ENCODE data around the gene GCN1. TPM values are rescaled to one million over a fixed set of nuclear protein-coding genes. Genes with fewer than 3 reads are reported as not detected.
"Not testable (repeated sequence)": the region's sequence is repeated elsewhere in the genome, so short reads cannot be mapped to it uniquely, and the experiment has no call there.

GCN1 gene
- total RNA-seq, 2 experiments from 2014 or later: 130 to 137 TPM

DNA sequence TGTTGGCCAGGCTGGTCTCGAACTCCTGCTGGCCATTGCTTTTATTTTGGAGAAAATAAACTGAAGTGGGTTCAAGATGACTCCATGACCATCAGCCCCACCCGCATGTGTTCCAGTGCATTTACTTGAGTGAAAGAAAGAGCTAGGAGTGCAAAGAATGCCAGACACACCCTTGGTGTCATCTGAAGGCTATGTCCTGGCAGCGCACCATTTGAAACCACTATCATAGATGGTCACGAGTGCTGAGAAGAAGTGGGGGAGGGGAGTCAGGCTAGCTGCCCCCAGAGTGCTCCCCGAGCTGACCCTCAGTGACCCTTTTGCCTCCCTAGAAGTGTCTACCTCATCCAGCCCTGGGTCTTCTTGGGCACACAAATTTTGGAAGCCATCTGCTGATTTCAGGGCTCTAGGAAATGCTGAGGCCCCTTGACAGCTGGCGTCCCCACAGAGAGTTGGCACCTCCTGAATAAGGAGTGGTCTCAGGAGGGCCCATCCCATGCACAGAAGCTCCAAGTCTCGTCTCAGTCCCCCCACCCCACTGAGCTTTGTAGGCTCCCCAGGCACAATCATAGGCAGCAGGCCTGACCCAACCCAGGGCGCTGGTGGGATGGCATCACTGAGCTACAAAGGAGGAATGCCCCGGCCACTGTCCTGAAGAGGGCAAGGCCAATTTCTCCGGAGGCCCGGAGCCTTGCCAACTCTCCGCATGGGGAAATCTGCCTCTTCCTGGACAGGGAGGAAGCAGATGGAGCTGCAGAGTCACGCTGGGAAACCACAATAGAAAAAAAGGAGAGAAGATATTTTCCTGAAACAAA, 43.1 kb upstream of the GCN1 start:
- H3K27me3 Mint-ChIP-seq: no peaks in the 10 kb centered on the region
- ATAC-seq (no peak), DNase-seq (no peak)
- POLR2A ChIA-PET: interaction anchor here (0.7 to 7.8 kb wide), 9 partner anchors 9 to 54 kb away, joined by 3 to 82 read pairs (median 4); partner anchors contain the start of genes PXN, RNU4-1, RNU4-2 and RPLP0
- peaks cover 68% of the 10 kb centered on the region for H3K4me1 Mint-ChIP-seq (ENCODE audit: low read depth)
- no peak for TF ChIP-seq CTCF (IDR thresholded peaks at IDR 0.05)
- intact Hi-C loops (cut with micrococcal nuclease): no loop called here
- CTCF ChIA-PET: interaction anchor here (1.1 to 7.1 kb wide), 5 partner anchors 10 to 36 kb away, joined by 3 to 65 read pairs (median 22); partner anchors contain the start of genes PXN and RPLP0
- no peaks in the 10 kb centered on the region for H3K36me3 Mint-ChIP-seq (ENCODE audit: low read depth)
- H3K9me3 Mint-ChIP-seq: no peaks in the 10 kb centered on the region
- no peak overlapping the region for H3K4me3 Mint-ChIP-seq
- no peak overlapping the region for H3K27ac Mint-ChIP-seq

DNA sequence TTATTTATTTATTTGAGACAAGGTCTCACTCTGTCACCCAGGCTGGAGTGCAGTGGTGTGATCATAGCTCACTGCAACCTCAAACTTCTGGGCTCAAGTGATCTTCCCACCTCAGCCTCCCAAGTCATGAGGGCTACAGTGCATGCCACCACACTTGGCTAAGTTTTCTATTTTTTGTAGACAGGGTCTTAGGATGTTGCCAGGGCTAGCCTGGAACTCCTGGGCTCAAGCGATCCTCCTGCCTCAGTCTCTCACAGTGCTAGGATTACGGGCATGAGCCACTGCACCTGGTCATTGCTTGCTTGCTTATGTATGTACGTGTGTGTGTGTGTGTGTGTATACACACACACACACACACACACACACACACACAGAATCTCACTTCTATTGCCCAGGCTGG, 42.3 kb upstream of the GCN1 start:
- ChIA-PET POLR2A (interaction anchor here (1.2 to 7.8 kb wide), 5 partner anchors 9 to 55 kb away, joined by 4 to 82 read pairs (median 5); partner anchors contain the start of genes RNU4-1, RNU4-2 and RPLP0), CTCF (interaction anchor here (0.8 to 7.1 kb wide), 8 partner anchors 10 to 54 kb away, joined by 3 to 65 read pairs (median 6); partner anchors contain the start of genes PXN and RNU4-2)
- H3K4me3 Mint-ChIP-seq; DNase-seq; intact Hi-C loops (cut with micrococcal nuclease); H3K27me3 Mint-ChIP-seq; ATAC-seq; H3K36me3 Mint-ChIP-seq (ENCODE audit: low read depth); H3K9me3 Mint-ChIP-seq; H3K27ac Mint-ChIP-seq: not testable (repeated sequence)
- peaks cover 70% of the 10 kb centered on the region for H3K4me1 Mint-ChIP-seq (ENCODE audit: low read depth)

- Mint-ChIP-seq H3K4me3 (no peak overlapping the region), H3K36me3 (ENCODE audit: low read depth) (no peaks in the 10 kb centered on the region), H3K27ac (peak overlapping the region; percentile 7), H3K9me3 (no peaks in the 10 kb centered on the region), H3K27me3 (no peaks in the 10 kb centered on the region), H3K4me1 (ENCODE audit: low read depth) (peaks cover 70% of the 10 kb centered on the region)
- POLR2A ChIA-PET: interaction anchor here (0.7 to 7.8 kb wide), 5 partner anchors 12 to 56 kb away, joined by 3 to 82 read pairs (median 3); partner anchors contain the start of genes RNU4-1 and RNU4-2
- ATAC-seq: no peak
- peak; percentile 20 for DNase-seq
- intact Hi-C loops (cut with micrococcal nuclease): no loop called here
- no peak for TF ChIP-seq CTCF (IDR thresholded peaks at IDR 0.05)
- CTCF ChIA-PET: interaction anchor here (0.8 to 7.1 kb wide), 14 partner anchors 8 to 55 kb away, joined by 3 to 65 read pairs (median 5); partner anchors contain the start of genes PXN, RNU4-2 and RPLP0
Observed at GRCh38 chr12:120235369-120236323, 41.1 kb upstream of the GCN1 start.

- H3K27me3 Mint-ChIP-seq: no peaks in the 10 kb centered on the region
- H3K36me3 Mint-ChIP-seq (ENCODE audit: low read depth): no peaks in the 10 kb centered on the region
- H3K4me1 Mint-ChIP-seq (ENCODE audit: low read depth): peaks cover 70% of the 10 kb centered on the region
- CTCF ChIA-PET: interaction anchor here (0.9 to 7.1 kb wide), 11 partner anchors 8 to 56 kb away, joined by 4 to 65 read pairs (median 5); partner anchors contain the start of genes PXN, RNU4-2 and RPLP0
- ATAC-seq: no peak
- DNase-seq: no peak
- peak overlapping the region; percentile 13 for H3K27ac Mint-ChIP-seq
- POLR2A ChIA-PET: interaction anchor here (0.7 to 7.8 kb wide), 5 partner anchors 14 to 57 kb away, joined by 3 to 82 read pairs (median 3); partner anchors contain the start of genes RNU4-1 and RNU4-2
- TF ChIP-seq CTCF (IDR thresholded peaks at IDR 0.05): no peak
- H3K9me3 Mint-ChIP-seq: no peaks in the 10 kb centered on the region
- intact Hi-C loops (cut with micrococcal nuclease): no loop called here
- H3K4me3 Mint-ChIP-seq: no peak overlapping the region
Observed at GRCh38 chr12:120234643-120235368, 40.3 kb upstream of the GCN1 start.
